PFSK-1 (cell line): ENCODE data around the gene WDR20.

Experiments used
- FOXP2 ChIP-seq: optimal IDR thresholded peaks from 2 replicates; pipeline ENCODE3; 2011; ENCODE audit warnings: borderline replicate concordance, control low read depth, inconsistent platforms; ENCODE audit not compliant: insufficient read depth; ENCODE audit errors: extremely low read length, extremely low read depth
- SIN3A ChIP-seq: IDR thresholded peaks from 2 replicates; pipeline ENCODE4 v1.6.1; 2012; ENCODE audit warnings: mild to moderate bottlenecking, low read length, moderate library complexity, borderline replicate concordance; ENCODE audit not compliant: insufficient read depth
- TAF1 ChIP-seq: IDR thresholded peaks from 2 replicates; pipeline ENCODE4 v1.6.1; 2012; ENCODE audit warnings: low read length, control low read depth, borderline replicate concordance; ENCODE audit not compliant: insufficient read depth

The WDR20 gene

GRCh38 chr14:102258136-102258535, 118.4 kb downstream of the WDR20 start:
- no peak for TF ChIP-seq SIN3A
- TF ChIP-seq TAF1, result no peak
- TF ChIP-seq FOXP2, result no peak
